KMS-11 (cell line): Measurements from ENCODE around the gene ZMYND11.

Experiments used
- H2AFZ ChIP-seq: fragments of 200-600 bp; sonication (generic); 2 replicates; pipeline ENCODE4 v1.6.1; 2016; ENCODE audit warnings: antibody characterized with exemption, mixed run types, low read depth
- H3K27ac ChIP-seq: fragments of 200-600 bp; sonication (generic); 2 replicates; pipeline ENCODE4 v1.6.1; 2016; ENCODE audit warnings: mild to moderate bottlenecking, mixed run types
- H3K27me3 ChIP-seq: fragments of 200-600 bp; sonication (generic); 2 replicates; pipeline ENCODE4 v1.6.1; 2017; ENCODE audit warnings: mild to moderate bottlenecking, low read depth, mixed run types, moderate library complexity; ENCODE audit not compliant: insufficient read depth
- H3K36me3 ChIP-seq: fragments of 200-600 bp; sonication (generic); 2 replicates; pipeline ENCODE4 v1.6.1; 2017; ENCODE audit warnings: mild to moderate bottlenecking, mixed run types; ENCODE audit not compliant: insufficient read depth
- H3K4me1 ChIP-seq: fragments of 200-600 bp; sonication (generic); 2 replicates; pipeline ENCODE4 v1.6.1; 2016; ENCODE audit warnings: mild to moderate bottlenecking, low read depth, mixed run types; ENCODE audit not compliant: poor library complexity, severe bottlenecking
- H3K4me2 ChIP-seq: fragments of 200-600 bp; sonication (generic); 2 replicates; pipeline ENCODE4 v1.7.0; 2016; ENCODE audit warnings: mild to moderate bottlenecking, mixed run types
- H3K4me3 ChIP-seq: fragments of 200-600 bp; sonication (generic); IDR thresholded peaks from 2 replicates; pipeline ENCODE4 v1.6.1; 2017; ENCODE audit warnings: low read depth, low read length, mixed read lengths; ENCODE audit not compliant: insufficient read depth
- H3K79me2 ChIP-seq: fragments of 200-600 bp; sonication (generic); 2 replicates; pipeline ENCODE4 v1.6.1; 2016; ENCODE audit warnings: low read depth, mixed run types; ENCODE audit not compliant: insufficient read depth
- H3K9ac ChIP-seq: fragments of 200-600 bp; sonication (generic); 2 replicates; pipeline ENCODE4 v1.6.1; 2016; ENCODE audit warnings: mild to moderate bottlenecking, mixed run types
- H4K20me1 ChIP-seq: fragments of 200-600 bp; sonication (generic); 2 replicates; pipeline ENCODE4 v1.6.1; 2016; ENCODE audit warnings: mild to moderate bottlenecking, mixed run types; ENCODE audit not compliant: insufficient read depth
- TF ChIP-seq, protein P1 (sequence below): fragments of 200-600 bp; sonication (generic); conservative IDR thresholded peaks from 2 replicates; pipeline ENCODE4 v1.6.1; 2017; ENCODE audit warnings: low read depth, mild to moderate bottlenecking, antibody characterized with exemption, low read length, moderate library complexity, mixed read lengths

ZMYND11 gene

DNA sequence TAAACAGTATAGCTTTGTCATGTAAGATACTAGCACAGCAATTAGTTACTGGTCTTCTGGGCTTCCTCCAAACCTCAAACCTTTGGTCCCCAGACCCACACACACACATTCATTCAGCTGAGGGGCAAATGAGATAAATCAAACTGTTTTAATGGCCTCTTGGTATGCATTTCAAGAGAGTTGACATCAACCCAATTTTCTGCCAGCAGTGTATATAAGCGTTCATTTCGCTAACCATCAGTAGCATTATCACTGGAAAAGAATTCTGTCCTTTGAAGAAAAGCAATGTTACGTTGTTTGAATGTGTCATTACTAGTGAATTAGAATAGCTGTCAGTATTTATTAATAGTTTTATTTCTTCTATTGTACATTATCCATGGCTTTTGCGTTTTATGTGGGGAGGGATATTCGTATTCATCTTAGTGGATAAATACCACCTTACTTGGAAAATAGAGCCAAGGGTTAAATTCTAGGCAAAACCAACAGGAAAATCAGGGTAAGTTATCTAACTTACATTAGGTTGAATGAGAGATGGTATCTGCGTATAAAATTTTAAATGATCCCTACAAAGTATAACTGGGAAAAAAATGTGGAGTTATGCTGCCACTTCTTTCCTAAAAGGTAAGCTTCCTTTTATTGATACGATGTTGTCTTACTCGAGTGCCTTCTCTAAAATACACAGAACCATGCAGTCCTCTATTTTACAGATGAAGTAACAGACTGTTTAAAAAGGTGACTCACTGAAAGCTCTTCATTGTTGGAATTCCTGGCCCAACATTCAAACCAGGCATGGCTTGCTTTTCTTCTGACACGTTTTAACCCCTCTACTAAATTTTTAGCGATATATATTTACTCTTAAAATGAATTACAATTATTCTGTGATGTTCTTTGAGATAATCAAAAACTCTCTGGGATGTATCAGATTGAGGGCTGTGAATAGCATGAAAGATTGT lies 2.0 kb upstream of the ZMYND11 start:
- Histone ChIP-seq H3K27me3 (no peaks in the 10 kb centered on the region), H3K79me2 (peaks cover 23% of the 10 kb centered on the region), H3K4me1 (peaks cover 39% of the 10 kb centered on the region), H3K9ac (no peak overlapping the region), H3K4me2 (peak overlapping the region; percentile 62), H3K4me3 (no peak overlapping the region), H3K36me3 (no peaks in the 10 kb centered on the region), H3K27ac (no peak overlapping the region), H4K20me1 (0 out of 2 replicates have a peak, but pooled peaks cover 9% of the 10 kb centered on the region), H2AFZ (no peak overlapping the region)
- TF ChIP-seq, protein P1, sequence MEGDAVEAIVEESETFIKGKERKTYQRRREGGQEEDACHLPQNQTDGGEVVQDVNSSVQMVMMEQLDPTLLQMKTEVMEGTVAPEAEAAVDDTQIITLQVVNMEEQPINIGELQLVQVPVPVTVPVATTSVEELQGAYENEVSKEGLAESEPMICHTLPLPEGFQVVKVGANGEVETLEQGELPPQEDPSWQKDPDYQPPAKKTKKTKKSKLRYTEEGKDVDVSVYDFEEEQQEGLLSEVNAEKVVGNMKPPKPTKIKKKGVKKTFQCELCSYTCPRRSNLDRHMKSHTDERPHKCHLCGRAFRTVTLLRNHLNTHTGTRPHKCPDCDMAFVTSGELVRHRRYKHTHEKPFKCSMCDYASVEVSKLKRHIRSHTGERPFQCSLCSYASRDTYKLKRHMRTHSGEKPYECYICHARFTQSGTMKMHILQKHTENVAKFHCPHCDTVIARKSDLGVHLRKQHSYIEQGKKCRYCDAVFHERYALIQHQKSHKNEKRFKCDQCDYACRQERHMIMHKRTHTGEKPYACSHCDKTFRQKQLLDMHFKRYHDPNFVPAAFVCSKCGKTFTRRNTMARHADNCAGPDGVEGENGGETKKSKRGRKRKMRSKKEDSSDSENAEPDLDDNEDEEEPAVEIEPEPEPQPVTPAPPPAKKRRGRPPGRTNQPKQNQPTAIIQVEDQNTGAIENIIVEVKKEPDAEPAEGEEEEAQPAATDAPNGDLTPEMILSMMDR = no peak

GRCh38 chr10:134247-135131 lies 766 bp upstream of the ZMYND11 start:
- no peaks in the 10 kb centered on the region for H3K36me3 ChIP-seq
- peaks cover 39% of the 10 kb centered on the region for H3K4me1 ChIP-seq
- H4K20me1 ChIP-seq = 0 out of 2 replicates have a peak, but pooled peaks cover 9% of the 10 kb centered on the region
- H3K9ac ChIP-seq = peak overlapping the region; percentile 95
- no peak overlapping the region for H3K4me3 ChIP-seq
- TF ChIP-seq, protein P1 = no peak
- H2AFZ ChIP-seq = peak overlapping the region; percentile 96
- peak overlapping the region; percentile 62 for H3K4me2 ChIP-seq
- peak overlapping the region; percentile 92 for H3K27ac ChIP-seq
- peaks cover 36% of the 10 kb centered on the region for H3K79me2 ChIP-seq
- H3K27me3 ChIP-seq = no peaks in the 10 kb centered on the region

- Histone ChIP-seq H3K4me1 (peaks cover 39% of the 10 kb centered on the region), H3K4me2 (peak overlapping the region; percentile 72), H3K9ac (peak overlapping the region; percentile 95), H3K79me2 (peaks cover 49% of the 10 kb centered on the region), H3K4me3 (peak overlapping the region; percentile 84), H3K27me3 (no peaks in the 10 kb centered on the region), H3K36me3 (no peaks in the 10 kb centered on the region), H2AFZ (peak overlapping the region; percentile 96), H3K27ac (peak overlapping the region; percentile 92), H4K20me1 (0 out of 2 replicates have a peak, but pooled peaks cover 9% of the 10 kb centered on the region)
- TF ChIP-seq, protein P1 = no peak
Observed at GRCh38 chr10:135601-136464, 578 bp downstream of the ZMYND11 start.

- peak overlapping the region; percentile 84 for H3K4me3 ChIP-seq
- peak overlapping the region; percentile 72 for H3K4me2 ChIP-seq
- H4K20me1 ChIP-seq = 0 out of 2 replicates have a peak, but pooled peaks cover 9% of the 10 kb centered on the region
- H3K27ac ChIP-seq = peak overlapping the region; percentile 92
- peaks cover 34% of the 10 kb centered on the region for H3K4me1 ChIP-seq
- no peaks in the 10 kb centered on the region for H3K27me3 ChIP-seq
- TF ChIP-seq, protein P1 = no peak
- peak overlapping the region; percentile 63; the same call in 1 of the 2 replicates for H2AFZ ChIP-seq
- no peaks in the 10 kb centered on the region for H3K36me3 ChIP-seq
- H3K79me2 ChIP-seq = peaks cover 55% of the 10 kb centered on the region
- peak overlapping the region; percentile 95 for H3K9ac ChIP-seq
Observed at GRCh38 chr10:136465-136762, 1.2 kb downstream of the ZMYND11 start.
